Bone marrow (tissue), 2 donors: Measurements from ENCODE around the gene OTOGL.
"Not testable (repeated sequence)": the region's sequence is repeated elsewhere in the genome, so short reads cannot be mapped to it uniquely, and the experiment has no call there.

Experiments
- DNase-seq, 2 donors: peaks; one replicate each; lab custom pipeline; 2025; lab: John Stamatoyannopoulos, UW

Gene OTOGL

GRCh38 chr12:80188576-80188975 is 89.2 kb downstream of the OTOGL start:
- no peak for DNase-seq

DNA sequence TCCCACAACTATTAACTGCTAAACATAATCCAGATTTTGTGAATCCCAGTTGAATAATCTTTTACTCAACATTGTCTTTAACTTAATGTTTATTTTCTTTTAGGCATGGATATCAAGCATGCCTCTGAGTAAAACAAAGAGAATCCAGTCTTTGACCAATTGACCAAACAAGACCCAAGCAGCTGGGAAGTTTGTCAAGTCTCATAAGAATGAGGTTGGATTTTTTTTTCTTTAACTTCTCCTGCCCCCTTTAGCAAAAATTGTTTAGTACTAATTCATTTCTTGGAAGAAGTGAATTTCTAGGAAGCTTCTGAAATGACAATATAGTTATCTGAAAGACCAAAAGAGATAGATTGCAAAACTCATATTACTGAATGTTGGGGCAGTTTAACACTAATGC is 89.9 kb downstream of the OTOGL start:
- no peak for DNase-seq

DNA sequence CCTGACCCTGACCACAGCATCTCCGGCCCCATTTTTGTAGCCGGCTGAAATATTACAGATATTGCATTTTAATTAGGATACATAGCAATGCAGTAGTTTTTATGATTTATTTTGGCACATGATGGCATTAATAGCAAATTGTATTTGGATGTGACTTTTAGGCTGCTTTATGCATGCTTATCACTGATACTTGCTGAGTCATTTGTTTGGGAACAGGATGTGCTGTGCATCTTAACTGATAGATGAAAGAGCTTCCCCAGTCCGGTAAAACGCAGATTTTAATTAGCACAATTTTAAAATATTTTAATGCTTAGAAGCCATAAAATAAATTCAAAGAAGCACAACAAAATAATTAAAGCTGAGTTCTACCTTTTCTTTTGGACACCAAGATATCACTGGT is 90.7 kb downstream of the OTOGL start:
- DNase-seq, result no peak

DNA sequence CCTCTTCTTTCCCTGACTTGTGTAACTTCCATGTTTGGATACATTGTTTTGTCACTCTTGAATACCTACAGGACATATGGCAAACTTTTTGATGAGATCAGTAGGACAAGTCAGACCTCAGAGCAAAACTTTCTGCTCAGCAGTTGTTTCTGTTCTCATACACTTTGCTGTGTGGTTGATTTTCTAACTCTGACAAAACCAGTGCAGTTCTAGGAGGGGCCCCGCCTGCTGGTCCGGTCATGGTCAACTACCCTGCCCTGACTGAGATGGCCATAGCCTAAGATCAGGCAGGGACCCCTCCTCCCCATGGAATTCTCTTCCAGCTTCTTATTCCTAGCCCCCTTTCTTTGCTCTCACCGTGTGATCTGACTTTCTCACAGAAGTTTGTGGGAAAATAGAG is 92.8 kb downstream of the OTOGL start:
- DNase-seq, result no peak

DNA sequence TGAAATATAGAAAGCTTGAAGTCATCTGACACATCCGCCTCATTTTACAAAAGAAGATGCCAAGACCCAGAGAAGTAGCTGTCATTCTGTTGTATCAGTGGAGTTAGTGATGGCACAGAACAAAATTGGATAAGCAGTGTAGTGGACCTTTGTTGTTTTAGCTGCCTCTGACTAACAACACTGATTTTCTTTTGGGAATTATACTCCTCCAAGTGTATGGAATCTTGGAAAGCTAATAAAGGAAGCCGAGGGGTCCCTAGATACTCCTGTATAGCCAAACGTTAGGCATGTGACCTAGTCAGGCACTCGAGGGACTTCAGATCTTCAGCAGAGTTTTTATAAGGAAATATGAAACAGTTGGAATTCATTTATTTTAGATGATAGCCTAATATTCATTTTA is 94.5 kb downstream of the OTOGL start:
- no peak for DNase-seq

DNA sequence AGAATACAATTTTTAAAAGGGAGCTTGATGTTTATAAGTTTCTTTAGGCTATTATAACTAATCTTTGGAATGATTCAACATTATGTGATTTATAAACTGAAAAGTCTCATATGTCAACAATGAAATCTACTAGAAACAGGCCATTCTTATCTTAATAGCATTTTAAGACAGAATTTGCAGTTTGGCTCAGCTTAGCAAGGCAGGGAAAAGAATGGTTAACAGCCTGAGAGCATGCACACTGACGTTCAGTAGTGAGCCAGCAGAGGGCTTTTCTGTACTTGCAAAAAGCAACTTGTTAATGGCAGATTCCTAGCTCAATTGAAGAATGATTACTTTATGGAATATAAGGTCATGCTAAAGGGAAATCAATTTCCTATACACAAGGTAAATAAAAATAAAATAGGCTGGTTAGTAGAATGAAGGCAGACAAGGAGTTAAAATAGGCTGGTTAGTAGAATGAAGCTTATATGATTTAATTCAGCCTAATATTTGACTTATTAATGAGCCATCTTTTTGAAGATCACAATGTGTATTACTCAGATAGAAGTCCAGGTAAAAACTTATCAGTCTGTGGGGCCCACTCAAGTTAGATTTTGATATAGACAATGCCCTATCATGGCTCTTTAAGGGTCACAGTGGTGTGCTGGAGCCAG is 95.9 kb downstream of the OTOGL start:
- DNase-seq, result no peak

- no peak for DNase-seq
These were observed 96.4 kb downstream of the OTOGL start for GRCh38 chr12:80195737-80196136.

GRCh38 chr12:80196419-80196818 is 97.1 kb downstream of the OTOGL start:
- no peak for DNase-seq

DNA sequence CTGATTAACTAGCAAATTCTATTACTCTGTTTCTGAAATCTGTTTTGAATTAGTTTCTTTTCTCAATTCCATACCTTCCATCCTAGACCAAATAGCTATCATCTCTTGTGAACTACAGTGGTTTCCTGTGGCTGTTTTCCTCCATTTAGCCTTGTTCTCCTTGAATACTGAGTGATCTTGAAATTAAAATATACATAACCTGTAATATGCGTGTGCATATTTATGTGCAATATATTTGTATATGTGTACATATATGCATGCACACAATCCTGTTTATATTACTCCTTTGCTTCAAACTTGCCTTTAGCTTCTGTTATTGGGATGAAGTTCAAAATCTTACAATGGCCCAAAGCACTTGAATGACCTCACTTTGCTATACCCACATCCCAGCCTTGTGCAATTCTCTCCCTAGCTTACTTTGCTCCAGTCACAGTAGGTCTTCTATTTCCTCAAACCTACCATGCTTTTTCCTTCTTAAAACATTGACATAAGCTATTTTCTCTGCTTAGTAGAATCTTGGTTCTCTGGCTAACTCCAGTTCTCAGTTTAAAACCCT is 99.5 kb downstream of the OTOGL start:
- DNase-seq, result no peak

- no peak for DNase-seq
These were observed 100.6 kb downstream of the OTOGL start for GRCh38 chr12:80199931-80200330.

- DNase-seq, result no peak
These were observed 101.1 kb downstream of the OTOGL start for GRCh38 chr12:80200414-80200813.

DNA sequence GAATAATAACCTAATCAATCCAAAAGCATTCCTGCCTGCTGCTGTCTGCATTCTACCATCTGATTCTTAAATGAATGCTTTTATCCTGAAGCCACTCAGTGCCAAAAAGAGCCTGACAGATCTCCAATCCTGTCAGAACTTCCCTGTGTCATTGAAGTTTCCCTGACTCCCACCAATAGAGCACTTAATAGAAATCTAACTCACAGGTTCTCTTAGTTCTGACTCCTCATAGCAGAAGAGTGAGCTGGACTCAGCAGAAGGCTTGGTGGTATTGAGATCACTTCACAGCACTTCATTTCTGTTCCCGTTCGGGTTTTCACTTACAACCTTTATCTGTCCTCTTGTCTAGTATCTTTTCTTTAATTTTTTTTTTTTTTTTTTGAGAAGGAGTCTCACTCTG is 102.6 kb downstream of the OTOGL start:
- DNase-seq, result no peak

- DNase-seq, result no peak
These were observed 106.6 kb downstream of the OTOGL start for GRCh38 chr12:80205960-80206359.

DNA sequence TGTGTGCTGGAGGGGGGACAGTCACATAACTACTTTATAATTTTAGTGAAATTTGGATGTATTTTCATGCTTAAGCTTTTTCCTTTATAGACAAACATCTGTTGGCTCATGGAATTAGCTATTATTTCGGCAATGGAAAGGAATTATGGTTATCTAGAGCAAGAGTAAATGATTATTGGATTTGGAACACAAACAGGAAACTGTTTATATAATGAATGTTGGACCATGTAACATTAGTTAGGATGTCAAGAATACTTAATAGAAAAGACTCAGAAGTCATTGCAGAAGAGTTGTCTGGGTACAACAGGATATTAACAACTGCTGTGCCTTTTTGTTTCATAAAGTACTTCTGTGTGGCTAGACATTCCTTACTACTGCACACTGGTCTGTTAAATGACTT is 108.7 kb downstream of the OTOGL start:
- DNase-seq, result no peak

- no peak for DNase-seq
These were observed 112.3 kb downstream of the OTOGL start for GRCh38 chr12:80211671-80212070.

GRCh38 chr12:80212938-80213645 is 113.8 kb downstream of the OTOGL start:
- no peak for DNase-seq

- no peak for DNase-seq
These were observed 114.5 kb downstream of the OTOGL start for GRCh38 chr12:80213871-80214270.

GRCh38 chr12:80217011-80217535 is 117.7 kb downstream of the OTOGL start:
- DNase-seq, result no peak

- DNase-seq, result not testable (repeated sequence)
These were observed 119.6 kb downstream of the OTOGL start for GRCh38 chr12:80218925-80219324.

- DNase-seq, result no peak
These were observed 120.0 kb downstream of the OTOGL start for GRCh38 chr12:80219345-80219744.

DNA sequence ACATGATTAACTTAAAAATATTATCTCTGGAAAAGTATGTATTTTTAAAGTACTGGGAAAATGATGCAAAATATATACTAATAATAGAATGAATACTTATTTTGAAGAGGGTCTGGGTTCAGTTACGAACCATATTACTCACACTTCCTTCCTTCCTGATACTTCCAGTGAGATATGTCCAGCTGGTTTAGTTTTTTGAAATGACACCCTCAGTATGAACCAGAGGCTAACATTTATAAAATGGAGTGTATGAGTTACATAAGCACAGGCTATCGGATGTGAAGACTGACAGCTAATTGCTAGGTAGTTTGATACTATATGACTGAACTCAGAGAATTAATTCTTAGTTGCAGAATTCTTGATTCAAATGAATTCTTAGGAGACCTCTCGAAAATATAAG is 122.9 kb downstream of the OTOGL start:
- DNase-seq, result no peak

- no peak for DNase-seq
These were observed 127.2 kb downstream of the OTOGL start for GRCh38 chr12:80226576-80226975.

DNA sequence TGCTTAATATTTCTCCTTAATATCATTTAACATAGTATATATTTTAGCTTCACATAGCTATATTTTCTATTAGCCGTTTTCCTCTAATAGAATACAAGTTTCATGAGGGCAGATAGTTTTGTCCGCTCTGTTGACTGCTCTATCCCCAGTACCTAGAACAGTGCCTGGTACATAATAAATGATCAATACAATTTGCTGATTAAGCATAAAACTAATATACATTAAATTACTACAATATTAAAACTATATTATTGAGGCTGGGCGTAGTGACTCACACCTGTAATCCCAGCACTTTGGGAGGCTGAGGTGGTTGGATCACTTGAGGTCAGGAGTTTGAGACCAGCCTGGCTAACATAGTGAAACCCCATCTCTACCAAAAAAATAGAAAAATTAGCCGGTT is 128.6 kb downstream of the OTOGL start:
- DNase-seq, result not testable (repeated sequence)
